Stimulated activated CD4-positive, alpha-beta T cell treated with anti-CD3 and anti-CD28 coated beads, Interleukin-1b, Interleukin-23, amount 100 ng/mL, for 24 hours (primary cell): ENCODE measurements around the gene ADAM19.

Source experiments
- DNase-seq, 4 experiments: peaks; one replicate each; pipeline ENCODE4 v3.0.0-alpha.2; 2020; ENCODE audit warnings: low read depth in 4 of 4, low spot score in 1 of 4

ADAM19 gene

GRCh38 chr5:157464519-157465171, 110.9 kb downstream of the ADAM19 start:
- peak; percentile 22 to 62 (median 44) for DNase-seq

DNA sequence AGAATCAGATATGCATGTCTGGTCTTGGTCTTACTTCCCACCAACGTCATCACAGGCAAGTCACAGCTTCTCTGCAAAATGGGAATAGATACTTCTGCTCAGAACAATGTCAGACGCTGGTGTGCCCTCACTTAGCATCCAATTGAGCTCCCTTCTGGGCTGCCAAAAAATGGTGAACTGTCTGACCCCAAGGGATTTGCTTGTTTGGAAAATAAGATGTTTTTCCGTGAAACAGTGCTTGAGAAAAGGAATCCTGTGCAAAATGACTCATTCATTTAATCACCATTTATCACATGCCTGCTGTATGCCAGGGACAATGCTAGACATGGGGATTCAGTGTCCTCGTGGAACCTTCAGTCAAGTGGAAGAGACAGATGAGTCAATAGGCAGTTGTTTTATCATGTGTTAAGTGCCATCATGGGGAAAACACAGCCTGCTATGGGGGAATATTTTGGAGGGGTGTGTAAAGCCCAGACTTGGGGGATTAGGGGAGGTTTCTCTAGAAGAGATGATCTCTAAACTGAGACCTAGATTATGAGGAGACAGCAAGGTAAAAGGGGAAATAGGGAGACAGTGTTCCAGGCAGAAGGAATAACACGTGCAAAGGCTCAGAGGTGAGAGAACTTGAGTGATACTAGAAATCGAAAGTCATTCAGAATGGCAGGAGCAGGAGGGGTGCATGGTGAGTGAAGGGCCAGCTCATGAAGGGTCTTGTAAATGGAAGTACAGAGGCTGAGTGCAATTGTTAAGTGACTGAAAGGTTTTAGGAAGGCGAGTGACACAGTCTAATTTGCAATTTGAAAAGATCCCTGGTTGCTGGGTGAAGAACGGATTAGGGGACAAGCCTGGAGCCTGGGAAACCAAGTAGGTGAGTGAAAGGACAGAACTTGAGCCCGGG, 111.7 kb downstream of the ADAM19 start:
- no peak for DNase-seq

DNA sequence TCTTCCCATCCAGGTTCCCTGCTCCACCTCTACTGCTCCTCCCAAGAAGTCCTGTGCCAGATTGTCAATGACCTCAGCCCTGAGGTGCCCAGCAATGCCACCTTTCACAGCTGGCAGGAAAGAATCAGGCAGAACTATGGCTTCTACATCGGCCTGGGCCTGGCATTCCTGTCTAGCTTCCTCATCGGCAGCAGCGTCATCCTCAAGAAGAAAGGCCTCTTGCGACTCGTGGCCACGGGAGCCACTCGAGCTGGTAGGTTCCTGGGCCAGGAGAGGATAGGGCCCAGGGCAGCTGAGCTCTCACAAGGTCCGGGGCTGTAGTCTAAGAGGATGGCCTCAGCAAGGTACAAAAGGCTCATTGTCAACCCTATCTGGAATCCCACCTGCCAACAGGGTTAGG, 112.5 kb downstream of the ADAM19 start:
- no peak for DNase-seq

DNA sequence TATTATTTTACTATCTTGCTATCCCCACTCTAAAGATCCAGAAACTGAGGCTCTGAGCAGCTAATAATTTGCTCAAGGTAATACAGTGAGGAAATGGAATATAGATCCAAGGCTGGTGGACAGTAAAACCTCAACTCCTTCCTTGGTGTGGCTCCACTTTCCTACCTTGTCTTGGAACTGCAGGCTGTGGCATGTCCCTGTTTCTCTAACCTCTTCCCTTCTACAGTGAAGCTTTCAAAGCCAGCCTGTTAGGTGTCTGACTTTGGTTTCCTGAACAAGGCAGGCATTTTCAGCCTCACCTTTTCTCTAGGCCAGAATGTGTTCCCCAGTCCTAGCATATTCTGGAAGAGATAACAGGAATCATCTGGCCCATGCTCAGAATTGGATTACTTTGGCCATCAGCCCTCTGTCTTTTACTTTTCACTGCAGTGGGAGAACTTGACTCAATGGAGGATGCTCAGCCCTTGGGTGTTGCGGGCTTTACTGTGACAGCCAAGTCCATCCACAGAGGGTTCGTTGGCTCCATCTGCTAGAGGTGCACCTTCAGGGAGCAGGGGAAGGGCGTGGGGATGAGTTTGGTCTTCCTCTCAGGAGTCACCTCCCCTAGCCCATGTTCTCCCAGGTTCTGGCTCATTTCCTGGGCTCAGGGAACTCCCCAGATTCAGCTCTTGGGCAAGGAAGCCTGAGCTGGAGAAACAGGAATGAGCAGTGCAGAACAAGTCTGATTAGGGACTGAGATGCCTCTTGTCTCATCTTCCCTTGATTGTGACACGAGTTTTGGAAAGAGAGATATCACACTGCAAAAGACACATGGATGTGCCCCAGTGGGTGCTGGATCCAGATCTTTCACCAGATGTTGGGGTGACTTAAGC, 114.4 kb downstream of the ADAM19 start:
- DNase-seq = no peak

- peak in 3 of 4 experiments; percentile 25 to 33 (median 30) for DNase-seq
These were observed 115.6 kb downstream of the ADAM19 start, which contains the start of gene NIPAL4 for GRCh38 chr5:157459715-157460599. Gene NIPAL4, plus strand, starts transcription at chr5:157460213. Its CDS starts 108 bp downstream, at chr5:157460321.

- DNase-seq = no peak
These were observed 116.7 kb downstream of the ADAM19 start for GRCh38 chr5:157458835-157459234.

- DNase-seq = no peak
These were observed 118.2 kb downstream of the ADAM19 start for GRCh38 chr5:157457391-157457790.

GRCh38 chr5:157456301-157456700, 119.3 kb downstream of the ADAM19 start:
- no peak for DNase-seq

DNA sequence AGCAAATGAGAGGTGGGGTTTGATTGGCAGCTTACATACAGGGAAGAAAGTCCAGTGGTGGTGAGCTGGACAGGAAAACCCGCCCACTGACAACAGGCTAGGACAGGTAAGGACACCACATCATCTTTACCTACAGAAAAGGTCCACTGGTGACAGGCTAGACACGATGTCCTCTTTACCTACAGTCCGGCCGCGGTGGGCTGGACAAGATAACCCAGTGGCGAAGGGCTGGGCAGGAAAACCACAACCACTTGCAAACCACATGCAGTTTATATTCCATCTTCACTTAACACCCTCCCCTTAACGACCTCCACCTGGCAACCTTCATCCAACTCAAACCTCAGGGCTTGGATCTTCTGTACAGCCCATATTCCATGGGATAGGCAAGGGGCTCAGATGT, 120.5 kb downstream of the ADAM19 start:
- no peak for DNase-seq

DNA sequence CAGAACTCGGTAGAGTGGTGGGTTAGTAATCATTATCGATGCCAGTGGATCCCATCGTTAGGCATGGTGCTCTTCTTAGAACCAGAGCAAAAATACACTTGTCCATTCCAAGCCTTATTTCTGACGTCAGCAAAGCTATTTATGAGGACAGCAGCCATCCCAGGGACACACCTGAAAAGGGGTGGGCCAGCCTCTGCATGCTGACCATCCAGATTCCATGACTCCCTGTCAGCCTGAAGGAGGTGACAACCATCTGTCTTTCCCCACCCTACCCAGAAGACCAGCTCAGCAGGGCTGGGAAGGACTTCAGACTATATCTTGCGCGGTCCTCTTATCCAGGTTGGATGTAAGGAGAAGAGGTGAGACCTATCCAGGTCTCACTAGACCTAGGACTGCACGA, 121.3 kb downstream of the ADAM19 start:
- DNase-seq = no peak

GRCh38 chr5:157451806-157452205, 123.8 kb downstream of the ADAM19 start:
- no peak for DNase-seq

DNA sequence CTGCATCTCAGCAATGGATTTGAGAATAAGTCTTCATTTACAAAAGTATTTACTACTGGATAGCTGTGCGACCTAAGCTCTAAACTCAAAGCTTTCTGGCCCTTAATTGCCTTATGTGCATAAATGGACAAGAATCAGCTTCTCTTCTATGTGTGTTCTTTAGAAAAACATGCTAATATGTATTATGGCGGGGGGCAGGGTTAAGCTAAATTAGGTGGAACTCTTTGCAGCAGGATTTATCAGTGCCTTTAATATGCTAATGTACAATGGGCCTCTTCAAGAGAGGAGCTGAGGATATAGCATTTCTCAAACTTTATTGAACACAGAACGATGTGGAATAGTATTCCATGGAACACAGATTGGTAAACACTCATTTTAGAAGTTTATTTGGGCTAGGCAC, 125.6 kb downstream of the ADAM19 start:
- no peak for DNase-seq

GRCh38 chr5:157449011-157449723, 126.4 kb downstream of the ADAM19 start:
- DNase-seq = no peak

DNA sequence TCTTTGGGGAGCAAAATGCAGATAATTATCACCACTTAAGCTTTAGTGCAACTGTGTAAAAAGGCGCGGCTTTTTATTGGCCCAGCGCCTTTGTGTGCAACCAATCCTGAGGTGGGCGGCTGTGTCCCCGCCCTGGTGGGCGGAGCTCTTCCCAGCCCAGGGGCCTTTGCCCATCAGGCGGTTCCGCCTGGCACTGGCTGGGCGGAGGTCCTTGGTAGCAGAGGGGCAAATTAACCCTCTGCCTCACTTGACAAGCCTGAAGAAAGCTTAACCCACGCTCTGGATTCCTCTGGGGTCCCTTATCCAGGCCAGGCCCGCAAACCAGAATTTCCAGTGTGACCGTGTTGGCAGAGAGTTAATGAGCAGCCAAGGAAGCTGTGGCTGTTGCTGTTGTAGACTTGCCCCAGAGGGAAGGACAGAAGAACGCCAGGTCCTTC, 128.4 kb downstream of the ADAM19 start:
- DNase-seq = no peak

- DNase-seq = no peak
These were observed 129.1 kb downstream of the ADAM19 start for GRCh38 chr5:157446412-157446935.

- DNase-seq = no peak
These were observed 129.7 kb downstream of the ADAM19 start for GRCh38 chr5:157445745-157446411.

GRCh38 chr5:157444224-157444623, 131.4 kb downstream of the ADAM19 start:
- no peak for DNase-seq

- DNase-seq = no peak
These were observed 132.5 kb downstream of the ADAM19 start for GRCh38 chr5:157443041-157443549.

DNA sequence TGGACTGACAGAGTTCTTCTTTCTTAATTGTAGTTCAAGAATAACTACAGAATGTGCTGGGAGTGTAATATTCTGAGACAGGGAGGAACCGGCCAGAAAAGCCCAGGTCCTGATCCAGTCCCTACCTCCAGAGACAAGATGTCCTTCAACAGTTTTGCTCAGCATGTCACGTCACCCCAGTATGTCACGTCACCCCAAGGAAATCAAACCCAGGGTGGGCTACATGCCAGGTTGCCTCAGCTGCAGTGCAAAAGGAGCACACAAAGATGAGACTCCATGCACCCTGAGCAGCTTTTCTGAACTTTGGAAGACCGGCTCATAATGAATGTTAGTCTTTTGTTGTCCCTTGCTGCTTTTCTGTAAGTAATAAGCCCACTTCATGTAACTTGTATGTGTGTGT, 141.5 kb downstream of the ADAM19 start:
- no peak for DNase-seq
